Activated T-cell treated with anti-CD3 and anti-CD28 coated beads for 24 hours (primary cell): ENCODE results near the gene UBN2.
A peak's percentile ranks its signal among the peaks of the same experiment; 100 is the strongest.
"Not testable (repeated sequence)": the region's sequence is repeated elsewhere in the genome, so short reads cannot be mapped to it uniquely, and the experiment has no call there.

ENCODE experiments used
- DNase-seq: peaks from one replicate; pipeline ENCODE4 v3.0.0-alpha.2; 2020; ENCODE audit warnings: low read depth

Gene UBN2

DNA sequence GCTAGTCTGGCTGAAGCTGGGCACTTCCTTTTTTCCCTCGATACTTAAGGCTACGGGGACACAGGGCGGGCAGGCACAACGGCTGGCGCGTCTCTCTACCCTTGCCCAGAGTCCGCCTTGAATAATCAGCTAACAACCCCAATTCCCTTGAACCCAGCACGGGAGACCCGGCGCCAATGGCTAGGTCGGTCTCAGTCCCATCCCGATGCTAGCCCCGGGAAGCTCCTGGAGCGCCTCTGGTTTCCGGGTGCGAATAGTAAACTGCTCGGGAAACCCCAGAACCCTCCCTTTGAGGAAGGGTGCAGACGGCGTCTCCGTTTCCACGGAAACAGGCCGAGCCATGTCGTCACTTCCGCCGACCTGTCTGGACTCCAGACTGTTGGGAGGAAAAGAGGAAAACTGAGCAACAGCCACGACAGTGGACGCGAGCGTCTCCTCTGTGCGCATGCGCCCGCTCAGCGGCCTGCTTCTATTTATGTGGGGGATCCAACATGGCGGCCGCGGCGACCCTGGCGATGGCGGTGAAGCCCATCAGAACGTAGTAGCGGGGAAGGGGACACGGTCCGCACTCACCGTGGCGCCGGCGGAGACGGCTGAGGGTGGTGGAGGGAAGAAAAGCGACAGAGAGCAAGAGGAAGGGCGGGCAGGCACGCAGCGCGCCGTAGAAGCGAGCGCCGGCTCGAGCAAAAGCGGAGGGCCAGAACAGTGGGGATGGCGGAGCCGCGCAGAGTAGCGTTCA lies at the start of gene UBN2:
Gene UBN2, plus strand, starts transcription at position 464 of the 739 bp plus-strand sequence. Its CDS starts 248 bp downstream, at position 712.
- peak; percentile 92 for DNase-seq

DNA sequence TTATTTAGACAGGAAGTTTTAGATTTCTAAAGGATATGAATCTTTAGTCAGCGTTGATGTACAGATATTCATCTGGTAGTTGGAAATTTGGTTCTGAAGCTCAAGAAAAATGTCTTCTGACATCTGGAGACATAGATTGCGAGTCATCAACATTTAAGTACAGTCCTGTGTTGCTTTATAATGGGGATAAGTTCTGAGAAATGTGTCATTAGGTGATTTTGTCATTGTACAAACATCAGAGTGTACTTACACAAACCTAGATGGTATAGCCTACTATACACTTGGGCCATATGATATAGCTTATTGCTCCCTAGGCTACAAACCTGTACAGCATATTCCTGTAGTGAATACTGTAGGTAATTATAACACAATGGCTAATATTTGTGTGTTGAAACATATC lies 49.6 kb upstream of the UBN2 start:
- no peak for DNase-seq

DNA sequence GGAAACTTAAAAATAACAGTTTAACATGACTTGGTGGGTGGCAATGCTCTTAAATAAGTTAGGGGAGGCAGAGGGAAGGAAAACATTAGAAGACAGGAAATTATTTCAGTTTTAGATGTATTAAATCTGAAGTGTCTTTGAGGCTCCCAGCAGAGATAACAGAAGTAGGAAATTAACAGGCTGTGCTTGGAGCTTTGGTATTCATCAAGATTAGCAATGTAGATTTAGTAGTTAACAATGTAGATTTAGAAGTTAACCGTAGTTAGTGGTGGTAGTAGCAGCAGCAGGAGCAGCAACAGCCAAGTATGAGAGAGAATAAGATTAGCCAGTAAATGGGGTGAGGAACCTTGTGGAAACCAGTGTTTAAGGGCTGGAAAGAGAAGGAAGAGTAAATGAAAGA lies 48.7 kb upstream of the UBN2 start:
- DNase-seq: no peak

DNA sequence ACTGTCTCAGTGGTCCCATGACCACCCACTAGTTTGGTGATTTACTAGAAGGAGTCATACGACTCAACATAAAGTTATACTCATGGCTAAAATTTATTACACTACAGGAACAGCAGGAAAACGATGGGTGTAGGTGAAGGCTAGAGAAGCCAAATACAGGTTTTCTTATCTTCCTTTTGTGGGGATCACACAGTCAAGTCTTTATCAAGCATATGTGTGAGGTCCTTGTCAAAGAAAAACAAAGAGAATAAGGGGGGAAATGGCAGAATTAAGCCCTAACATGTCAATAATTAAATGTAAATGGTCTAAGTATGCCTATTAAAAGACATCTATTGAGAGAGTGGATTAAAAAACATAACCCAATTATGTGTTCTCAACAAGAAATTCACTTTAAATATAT lies 47.8 kb upstream of the UBN2 start:
- no peak for DNase-seq

DNA sequence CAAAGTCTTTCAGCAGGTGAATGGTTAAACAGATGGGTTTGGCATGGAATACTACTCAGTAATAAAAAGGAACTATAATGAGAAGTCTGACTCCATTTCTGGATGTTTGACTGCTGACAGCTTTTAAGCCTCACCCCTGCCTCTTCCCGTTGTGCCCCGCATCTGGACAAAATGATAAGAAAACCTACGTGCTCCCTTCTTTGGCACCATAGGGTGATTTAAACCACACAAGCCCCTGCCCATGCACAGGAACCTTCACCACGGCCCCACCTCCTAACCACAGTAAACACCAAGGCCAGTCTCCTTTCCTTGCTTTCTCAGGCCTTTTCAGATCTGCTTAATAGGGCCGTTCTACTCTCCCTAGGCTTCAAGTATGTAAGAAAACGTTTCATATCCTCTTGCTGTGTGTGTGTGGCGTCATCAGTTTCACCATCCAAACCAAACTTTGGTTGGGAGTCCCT lies 47.1 kb upstream of the UBN2 start:
- DNase-seq: no peak

DNA sequence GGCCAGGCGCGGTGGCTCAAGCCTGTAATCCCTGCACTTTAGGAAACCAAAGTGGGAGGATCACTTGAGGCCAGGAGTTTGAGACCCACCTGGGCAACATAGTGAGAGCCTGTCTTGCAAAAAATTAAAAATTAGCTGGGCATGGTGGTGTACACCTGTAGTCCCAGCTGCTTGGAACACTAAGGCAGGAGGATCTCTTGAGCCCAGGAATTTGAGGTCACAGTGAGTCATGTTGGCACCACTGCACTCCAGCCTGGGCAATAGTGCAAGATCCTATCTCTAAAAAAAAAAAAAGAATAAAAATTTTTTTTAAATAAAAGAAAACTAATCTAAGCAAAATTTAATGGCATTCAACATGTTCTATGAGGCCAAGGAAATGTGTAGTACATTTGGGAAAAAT lies 44.9 kb upstream of the UBN2 start:
- DNase-seq: no peak

DNA sequence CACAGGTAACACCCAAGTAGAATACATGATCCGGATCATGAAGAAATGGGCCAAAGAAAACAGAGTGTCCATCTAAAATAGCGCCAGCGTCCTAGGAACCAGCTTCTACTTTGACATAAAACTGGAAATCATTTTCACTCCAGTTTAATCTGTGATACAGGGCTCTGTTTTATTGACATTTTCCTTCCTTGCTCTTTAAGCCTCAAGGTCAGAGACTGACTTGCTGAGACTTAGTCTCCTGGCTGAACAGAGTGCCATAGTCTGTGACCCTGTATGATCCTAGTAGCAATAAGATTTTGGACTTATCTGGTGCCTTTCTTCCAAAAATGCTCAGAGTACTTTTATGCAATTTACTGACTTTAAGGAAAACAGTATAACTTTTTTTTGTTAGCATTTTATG lies 41.7 kb upstream of the UBN2 start:
- no peak for DNase-seq

DNA sequence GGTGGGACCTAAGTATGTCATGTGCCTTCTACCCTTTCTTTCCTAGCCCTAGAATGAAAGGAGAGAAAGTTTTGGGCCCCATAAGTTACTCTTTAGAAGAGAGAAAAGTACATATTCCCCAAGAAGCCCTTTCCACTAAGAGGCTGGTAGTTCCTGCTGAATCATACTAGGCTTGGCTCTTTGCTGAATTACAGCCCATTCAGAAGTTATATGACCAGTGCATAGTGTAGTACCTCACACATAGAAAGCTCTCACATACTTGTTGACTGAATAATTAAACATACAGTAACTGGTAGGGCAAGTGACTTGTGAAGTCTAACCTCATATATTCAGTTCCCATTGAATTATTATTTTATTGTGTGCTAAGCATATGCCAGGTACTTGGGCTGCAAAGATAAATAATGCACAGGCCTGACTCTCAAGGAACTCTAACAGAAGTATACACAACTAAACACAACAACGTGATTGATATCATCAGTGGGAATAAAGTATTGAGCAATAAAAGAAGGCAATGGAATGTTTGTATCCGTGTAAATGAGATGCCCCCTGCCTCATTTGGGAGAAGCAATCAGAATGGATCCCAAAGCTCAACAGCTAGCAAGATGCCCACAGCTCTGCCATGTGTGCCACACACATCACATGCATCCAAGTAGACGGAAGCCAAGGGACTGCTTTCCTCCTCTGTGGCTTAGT lies 38.9 kb upstream of the UBN2 start:
- no peak for DNase-seq

DNA sequence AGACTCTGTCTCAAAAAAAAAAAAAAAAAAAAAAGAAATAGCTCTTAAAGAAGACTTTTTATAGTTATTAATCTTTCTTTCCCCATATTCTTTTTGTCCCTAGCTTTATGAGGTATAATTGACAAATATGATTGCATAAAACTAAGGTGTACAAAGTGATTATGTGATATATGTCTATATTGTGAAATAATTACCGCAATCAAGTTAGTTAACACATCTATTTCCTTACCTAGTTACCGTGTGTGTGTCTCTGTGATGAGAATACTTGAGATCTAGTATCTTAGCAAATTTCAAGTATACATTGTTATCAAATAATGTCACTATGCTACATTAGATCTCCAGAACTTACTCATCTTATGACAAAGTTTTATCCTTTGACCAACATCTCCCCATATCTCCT lies 30.7 kb upstream of the UBN2 start:
- DNase-seq: no peak

DNA sequence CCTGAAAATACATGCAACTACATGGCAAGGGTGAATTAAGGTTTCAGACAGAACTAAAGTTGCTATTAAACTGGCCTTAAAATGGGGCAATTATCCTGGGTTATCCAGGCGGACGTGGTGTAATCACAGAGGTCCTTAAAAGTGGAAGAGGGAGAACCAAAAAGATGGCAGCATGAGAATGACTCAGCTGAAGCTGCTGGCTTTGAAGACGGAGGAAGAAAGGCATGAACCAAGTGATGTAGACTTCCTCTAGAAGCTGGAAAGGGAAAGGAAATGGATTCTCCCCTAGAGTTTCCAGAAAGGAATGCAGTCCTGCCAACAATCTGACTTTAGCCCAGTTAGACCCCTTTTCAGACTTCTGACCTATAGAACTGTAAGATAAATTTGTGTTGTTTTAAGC lies 27.0 kb upstream of the UBN2 start:
- DNase-seq: no peak

DNA sequence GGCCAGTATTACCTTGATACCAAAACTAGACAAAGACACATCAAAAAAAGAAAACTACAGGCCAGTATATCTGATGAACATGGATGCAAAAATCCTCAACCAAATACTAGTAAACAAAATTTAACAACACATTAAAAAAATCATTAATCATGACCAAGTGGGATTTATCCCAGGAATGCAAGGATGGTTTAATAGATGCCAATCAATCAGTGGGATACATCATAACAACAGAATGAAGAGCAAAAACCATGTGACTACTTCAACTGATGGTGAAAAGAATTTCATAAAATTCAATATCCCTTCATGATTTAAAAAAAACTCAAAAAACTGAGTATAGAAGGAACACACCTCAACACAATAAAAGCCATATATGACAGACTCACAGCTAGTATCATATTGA lies 25.2 kb upstream of the UBN2 start:
- no peak for DNase-seq

DNA sequence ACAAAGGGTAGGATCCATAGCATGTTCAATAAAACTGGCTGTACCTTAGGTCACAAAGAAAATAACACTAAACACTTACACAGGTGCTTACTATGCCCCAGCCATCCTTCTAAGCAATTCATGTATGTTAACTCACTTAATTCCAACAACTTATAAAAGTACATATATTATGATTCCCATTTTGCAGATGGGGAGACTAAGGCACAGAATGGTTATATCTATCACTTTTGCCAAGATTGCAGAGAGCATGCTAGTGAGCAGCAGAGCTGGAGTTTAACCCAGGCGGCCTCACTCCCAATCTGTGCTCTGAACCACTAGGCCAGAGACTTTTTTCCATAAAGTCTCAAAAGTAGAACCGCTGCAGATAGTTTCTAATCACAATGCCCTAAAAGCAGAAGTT lies 18.9 kb upstream of the UBN2 start:
- DNase-seq: no peak

DNA sequence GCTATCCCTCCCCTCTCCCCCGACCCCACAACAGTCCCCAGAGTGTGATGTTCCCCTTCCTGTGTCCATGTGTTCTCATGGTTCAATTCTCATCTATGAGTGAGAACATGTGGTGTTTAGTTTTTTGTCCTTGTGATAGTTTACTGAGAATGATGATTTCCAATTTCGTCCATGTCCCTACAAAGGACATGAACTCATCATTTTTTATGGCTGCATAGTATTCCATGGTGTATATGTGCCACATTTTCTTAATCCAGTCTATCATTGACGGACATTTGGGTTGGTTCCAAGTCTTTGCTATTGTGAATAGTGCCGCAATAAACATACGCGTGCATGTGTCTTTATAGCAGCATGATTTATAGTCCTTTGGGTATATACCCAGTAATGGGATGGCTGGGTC lies 17.5 kb upstream of the UBN2 start:
- not testable (repeated sequence) for DNase-seq

DNA sequence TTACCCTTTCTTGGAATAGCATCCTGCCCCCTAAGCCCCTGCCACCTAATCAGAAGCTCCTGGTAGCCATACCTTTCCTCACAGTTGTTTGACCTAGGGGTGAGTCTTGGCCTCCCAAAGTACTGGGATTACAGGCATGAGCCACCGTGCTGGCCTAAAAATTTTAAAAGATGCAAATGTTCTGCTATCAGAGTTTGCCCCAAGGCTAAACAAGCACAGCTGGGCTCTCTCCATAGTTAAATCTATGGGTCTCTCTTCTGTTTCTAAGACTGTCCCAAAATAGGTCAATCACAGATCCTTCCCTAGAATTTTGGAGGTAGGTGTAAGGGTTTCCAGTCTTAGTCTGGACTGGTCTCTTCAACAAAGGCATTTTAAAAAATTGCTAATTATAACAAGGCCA lies 12.9 kb upstream of the UBN2 start:
- DNase-seq: no peak

DNA sequence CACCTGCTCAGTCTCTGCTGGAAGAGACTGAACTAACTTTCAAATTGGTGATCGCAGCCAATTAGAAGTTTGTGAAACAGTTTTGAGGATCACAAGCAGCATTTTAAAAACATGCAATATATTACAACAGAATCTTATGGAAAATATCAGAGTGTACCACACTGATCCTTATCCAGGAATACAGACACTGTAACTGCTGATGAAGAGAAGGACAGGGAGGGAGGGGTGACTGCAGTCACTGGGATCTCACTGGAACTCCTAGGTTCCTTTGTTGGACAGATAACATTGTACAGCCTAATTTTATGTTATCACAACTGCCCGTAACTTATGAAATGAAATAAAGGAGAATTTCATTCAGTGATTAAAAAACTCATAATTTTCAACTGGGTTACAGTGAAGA lies 6.8 kb upstream of the UBN2 start:
- no peak for DNase-seq

DNA sequence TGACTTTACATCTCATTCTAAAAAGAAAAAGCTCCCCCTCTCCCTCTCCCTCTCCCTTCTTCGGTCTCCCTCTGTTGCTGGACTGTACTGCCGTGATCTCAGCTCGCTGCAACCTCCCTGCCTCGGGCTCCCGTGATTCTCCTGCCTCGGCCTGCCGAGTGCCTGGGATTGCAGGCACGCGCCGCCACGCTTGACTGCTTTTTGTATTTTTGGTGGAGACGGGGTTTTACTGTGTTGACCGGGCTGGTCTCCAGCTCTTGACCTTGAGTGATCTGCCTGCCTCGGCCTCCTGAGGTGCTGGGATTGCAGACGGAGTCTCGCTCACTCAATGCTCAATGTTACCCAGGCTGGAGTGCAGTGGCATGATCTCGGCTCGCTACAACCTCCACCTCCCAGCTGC lies 6.2 kb upstream of the UBN2 start:
- DNase-seq: not testable (repeated sequence)

DNA sequence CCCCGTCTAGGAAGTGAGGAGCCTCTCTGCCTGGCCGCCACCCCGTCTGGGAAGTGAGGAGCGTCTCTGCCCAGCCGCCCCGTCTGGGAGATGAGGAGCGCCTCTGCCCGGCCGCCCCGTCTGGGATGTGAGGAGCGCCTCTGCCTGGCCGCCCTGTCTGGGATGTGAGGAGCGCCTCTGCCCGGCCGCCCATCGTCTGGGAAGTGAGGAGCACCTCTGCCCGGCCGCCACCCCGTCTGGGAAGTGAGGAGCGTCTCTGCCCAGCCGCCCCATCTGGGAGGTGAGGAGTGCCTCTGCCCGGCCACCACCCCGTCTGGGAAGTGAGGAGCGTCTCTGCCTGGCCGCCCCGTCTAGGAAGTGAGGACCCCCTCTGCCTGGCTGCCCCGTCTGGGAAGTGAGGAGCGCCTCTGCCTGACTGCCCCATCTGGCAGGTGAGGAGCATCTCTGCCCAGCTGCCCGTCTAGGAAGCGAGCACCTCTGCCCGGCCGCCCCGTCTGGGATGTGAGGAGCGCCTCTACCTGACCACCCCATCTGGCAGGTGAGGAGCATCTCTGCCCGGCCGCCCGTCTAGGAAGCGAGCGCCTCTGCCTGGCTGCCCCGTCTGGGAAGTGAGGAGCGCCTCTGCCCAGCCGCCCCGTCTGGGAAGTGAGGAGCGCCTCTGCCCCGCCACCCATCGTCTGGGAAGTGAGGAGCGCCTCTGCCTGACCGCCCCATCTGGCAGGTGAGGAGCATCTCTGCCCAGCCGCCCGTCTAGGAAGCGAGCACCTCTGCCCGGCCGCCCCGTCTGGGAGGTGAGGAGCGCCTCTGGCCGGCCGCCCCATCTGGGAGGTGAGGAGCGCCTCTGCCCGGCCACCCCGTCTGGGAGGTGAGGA lies 5.5 kb upstream of the UBN2 start:
- not testable (repeated sequence) for DNase-seq

DNA sequence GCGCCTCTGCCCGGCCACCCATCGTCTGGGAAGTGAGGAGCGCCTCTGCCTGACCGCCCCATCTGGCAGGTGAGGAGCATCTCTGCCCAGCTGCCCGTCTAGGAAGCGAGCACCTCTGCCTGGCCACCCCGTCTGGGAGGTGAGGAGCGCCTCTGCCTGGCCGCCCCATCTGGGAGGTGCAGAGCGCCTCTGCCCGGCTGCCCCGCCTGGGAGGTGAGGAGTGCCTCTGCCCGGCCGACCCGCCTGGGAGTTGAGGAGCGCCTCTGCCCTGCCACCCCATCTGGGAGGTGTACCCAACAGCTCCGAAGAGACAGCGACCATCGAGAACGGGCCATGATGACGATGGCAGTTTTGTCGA lies 4.9 kb upstream of the UBN2 start:
- not testable (repeated sequence) for DNase-seq

DNA sequence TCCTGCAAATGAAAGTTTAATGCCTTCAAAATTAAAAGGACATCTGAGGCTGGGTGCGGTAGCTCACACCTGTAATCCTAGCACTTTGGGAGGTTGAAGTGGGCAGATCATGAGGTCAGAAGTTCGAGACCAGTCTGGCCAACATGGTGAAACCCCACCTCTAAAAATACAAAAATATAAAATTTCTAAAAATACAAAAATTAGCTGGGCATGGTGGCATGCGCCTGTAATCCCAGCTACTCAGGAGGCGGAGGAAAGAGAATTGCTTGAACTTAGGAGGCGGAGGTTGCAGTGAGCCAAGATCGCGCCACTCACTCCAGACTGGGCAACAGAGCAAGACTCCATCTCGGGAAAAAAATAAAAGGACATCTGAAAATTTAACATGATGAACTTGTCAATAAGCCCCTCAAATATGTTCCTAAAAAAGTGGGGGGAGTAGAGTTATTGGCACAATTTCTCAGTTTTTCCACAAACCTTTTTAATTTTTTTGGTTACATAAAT lies 4.0 kb upstream of the UBN2 start:
- not testable (repeated sequence) for DNase-seq

DNA sequence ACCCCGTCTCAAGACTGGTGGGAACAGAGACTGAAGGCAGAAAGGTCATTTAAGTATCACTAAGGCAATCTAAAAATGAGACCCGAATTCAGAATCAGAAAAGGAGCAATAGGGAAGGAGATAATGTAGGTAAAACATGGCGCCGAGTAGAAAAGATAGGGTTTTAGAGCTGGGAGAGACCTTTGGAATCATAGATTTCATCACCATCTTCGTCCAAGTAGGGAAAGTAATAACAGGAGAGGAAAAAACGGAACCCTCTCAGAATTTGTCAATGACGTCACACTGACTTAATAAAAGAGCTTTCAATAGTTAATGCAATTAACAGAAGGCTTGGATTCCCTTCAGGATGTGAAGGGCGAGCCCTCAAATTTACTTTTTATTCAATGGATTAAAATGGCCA lies 1.0 kb upstream of the UBN2 start:
- DNase-seq: no peak

DNA sequence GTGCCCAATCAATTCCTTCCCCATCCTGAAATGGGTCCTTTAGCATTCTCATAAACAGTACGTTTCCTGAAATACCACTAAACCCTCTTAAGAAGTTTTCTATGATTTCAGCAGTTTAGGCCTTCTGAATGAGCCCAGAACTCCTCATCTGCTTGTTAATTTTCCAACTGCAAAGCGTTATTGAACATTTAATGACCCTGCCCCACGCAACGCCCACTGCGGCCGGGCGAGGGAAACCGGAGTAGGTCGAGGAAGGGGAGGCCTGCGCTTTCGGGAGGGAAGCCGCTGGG lies 608 bp upstream of the UBN2 start:
- DNase-seq: no peak

DNA sequence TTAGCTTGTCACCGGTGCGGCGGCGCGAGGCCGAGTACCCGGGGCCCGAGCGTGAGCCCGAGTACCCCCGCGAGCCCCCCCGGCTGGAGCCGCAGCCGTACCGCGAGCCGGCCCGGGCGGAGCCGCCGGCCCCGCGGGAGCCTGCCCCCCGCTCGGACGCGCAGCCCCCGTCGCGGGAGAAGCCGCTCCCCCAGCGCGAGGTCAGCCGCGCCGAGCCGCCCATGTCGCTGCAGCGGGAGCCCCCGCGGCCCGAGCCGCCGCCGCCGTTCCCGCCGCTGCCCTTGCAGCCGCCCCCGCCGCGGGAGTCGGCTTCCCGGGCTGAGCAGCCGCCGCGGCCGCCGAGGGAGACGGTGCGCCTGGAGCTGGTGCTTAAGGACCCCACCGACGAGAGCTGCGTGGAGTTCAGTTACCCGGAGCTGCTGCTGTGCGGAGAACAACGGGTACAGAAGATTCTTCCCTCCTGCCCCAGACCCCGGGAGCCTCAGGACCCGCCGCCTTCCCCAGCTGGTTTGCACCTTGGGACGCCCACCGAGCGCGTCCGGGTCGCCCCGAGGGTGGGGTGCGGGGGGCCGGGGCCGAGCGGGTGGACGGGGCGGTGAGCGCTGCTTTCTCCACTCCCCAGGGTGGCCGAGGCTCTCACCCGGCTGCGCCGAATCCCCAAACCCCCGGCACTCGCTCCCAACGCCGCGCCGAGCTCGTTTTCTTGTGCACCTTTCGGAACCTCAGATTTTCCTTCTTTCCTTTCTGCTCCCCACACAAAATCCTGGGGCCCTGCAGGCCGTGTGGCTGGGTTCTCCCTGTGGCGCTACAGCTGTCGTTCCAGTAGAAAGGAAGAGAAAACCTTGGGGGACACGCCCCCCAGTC lies 708 bp downstream of the UBN2 start:
- DNase-seq: peak; percentile 4
